SK-N-SH treated with all-trans-retinoic acid at 6 μM for 48 hours (cell line): ENCODE data around the gene NDUFB7.

ENCODE experiments used
- ATAC-seq: fragments of 200-7000 bp; cut with Tn5 transposase; 3 replicates; pipeline ENCODE4 v1.9.1; 2020; ENCODE audit warnings: mild to moderate bottlenecking, moderate library complexity
- BACH2 ChIP-seq: fragments of 250-450 bp; sonication (Bioruptor Pico); IDR thresholded peaks from 2 replicates; pipeline ENCODE4 v1.9.0; 2021; ENCODE audit warnings: mild to moderate bottlenecking, borderline replicate concordance
- CREB5 ChIP-seq: fragments of 250-450 bp; sonication (Bioruptor Pico); IDR thresholded peaks from 2 replicates; pipeline ENCODE4 v1.5.1; 2020; ENCODE audit warnings: low read depth, mild to moderate bottlenecking, moderate library complexity
- CSDC2 ChIP-seq: fragments of 250-450 bp; sonication (Bioruptor Pico); IDR thresholded peaks from 2 replicates; pipeline ENCODE4 v1.5.0; 2020; ENCODE audit warnings: mild to moderate bottlenecking, moderate library complexity
- CSRNP3 ChIP-seq: fragments of 250-450 bp; sonication (Bioruptor Pico); IDR thresholded peaks from 2 replicates; pipeline ENCODE4 v1.5.1; 2021; ENCODE audit warnings: mild to moderate bottlenecking, moderate library complexity
- ESRRG ChIP-seq: fragments of 250-450 bp; sonication (Bioruptor Pico); IDR thresholded peaks from 2 replicates; pipeline ENCODE4 v1.6.1; 2021; ENCODE audit warnings: mild to moderate bottlenecking
- GLIS3 ChIP-seq: fragments of 250-450 bp; sonication (Bioruptor Pico); IDR thresholded peaks from 2 replicates; pipeline ENCODE4 v1.5.0; 2020; ENCODE audit warnings: mild to moderate bottlenecking, moderate library complexity
- ISL1 ChIP-seq: fragments of 250-450 bp; sonication (Bioruptor Pico); IDR thresholded peaks from 2 replicates; pipeline ENCODE4 v2.1.2; 2022; ENCODE audit warnings: mild to moderate bottlenecking, moderate library complexity
- OSR1 ChIP-seq: fragments of 250-450 bp; sonication (Bioruptor Pico); IDR thresholded peaks from 2 replicates; pipeline ENCODE4 v1.8.0; 2022; ENCODE audit warnings: moderate library complexity, mild to moderate bottlenecking, inconsistent platforms
- PATZ1 ChIP-seq: fragments of 250-450 bp; sonication (Bioruptor Pico); IDR thresholded peaks from 2 replicates; pipeline ENCODE4 v1.8.0; 2020; ENCODE audit warnings: mild to moderate bottlenecking, moderate library complexity, borderline replicate concordance
- POU6F1 ChIP-seq: fragments of 250-450 bp; sonication (Bioruptor Pico); IDR thresholded peaks from 2 replicates; pipeline ENCODE4 v1.8.0; 2021; ENCODE audit warnings: low read depth, mild to moderate bottlenecking, moderate library complexity, borderline replicate concordance
- PPARA ChIP-seq: fragments of 250-450 bp; sonication (Bioruptor Pico); IDR thresholded peaks from 2 replicates; pipeline ENCODE4 v1.5.0; 2020; ENCODE audit warnings: mild to moderate bottlenecking, borderline replicate concordance
- TCF4 ChIP-seq: fragments of 250-450 bp; sonication (Bioruptor Pico); IDR thresholded peaks from 2 replicates; pipeline ENCODE4 v1.8.0; 2021; ENCODE audit warnings: mild to moderate bottlenecking, moderate library complexity, borderline replicate concordance
- TOX ChIP-seq: fragments of 250-450 bp; sonication (Bioruptor Pico); IDR thresholded peaks from 2 replicates; pipeline ENCODE4 v1.8.0; 2021; ENCODE audit warnings: mild to moderate bottlenecking, moderate library complexity, borderline replicate concordance
- TSHZ2 ChIP-seq: fragments of 250-450 bp; sonication (Bioruptor Pico); IDR thresholded peaks from 2 replicates; pipeline ENCODE4 v1.5.0; 2020; ENCODE audit warnings: mild to moderate bottlenecking, moderate library complexity
- ZC3H10 ChIP-seq: fragments of 250-450 bp; sonication (Bioruptor Pico); IDR thresholded peaks from 2 replicates; pipeline ENCODE4 v1.5.1; 2021; ENCODE audit warnings: mild to moderate bottlenecking, moderate library complexity
- ZFP3 ChIP-seq: fragments of 250-450 bp; sonication (Bioruptor Pico); IDR thresholded peaks from 2 replicates; pipeline ENCODE4 v1.5.0; 2020; ENCODE audit warnings: mild to moderate bottlenecking, moderate library complexity
- ZFP30 ChIP-seq: fragments of 450-650 bp; formaldehyde crosslinking; IDR thresholded peaks from 2 replicates; pipeline ENCODE4 v1.5.0; 2022; ENCODE audit warnings: mild to moderate bottlenecking, moderate library complexity
- ZNF70 ChIP-seq: fragments of 450-650 bp; formaldehyde crosslinking; IDR thresholded peaks from 2 replicates; pipeline ENCODE4 v1.5.0; 2020; ENCODE audit warnings: mild to moderate bottlenecking, moderate library complexity
- ZNF8 ChIP-seq: fragments of 450-650 bp; formaldehyde crosslinking; IDR thresholded peaks from 2 replicates; pipeline ENCODE4 v1.5.0; 2020; ENCODE audit warnings: mild to moderate bottlenecking, moderate library complexity

The NDUFB7 gene

GRCh38 chr19:14530005-14530348, 41.9 kb downstream of the NDUFB7 start:
- TF ChIP-seq CSDC2 (CRISPR knock-in tag) (no peak), ESRRG (CRISPR knock-in tag) (no peak), BACH2 (CRISPR knock-in tag) (no peak), OSR1 (no peak), CREB5 (CRISPR knock-in tag) (no peak), GLIS3 (CRISPR knock-in tag) (no peak), CSRNP3 (CRISPR knock-in tag) (no peak), ZFP3 (CRISPR knock-in tag) (no peak)
- peak; percentile 2; the same call in 2 of the 3 replicates for ATAC-seq

- no peak for TF ChIP-seq TOX (CRISPR knock-in tag)
- no peak for TF ChIP-seq ESRRG (CRISPR knock-in tag)
- no peak for TF ChIP-seq CSDC2 (CRISPR knock-in tag)
- TF ChIP-seq ZNF70 (CRISPR knock-in tag) = no peak
- no peak for TF ChIP-seq BACH2 (CRISPR knock-in tag)
- TF ChIP-seq PPARA (CRISPR knock-in tag) = no peak
- TF ChIP-seq TCF4 = no peak
- TF ChIP-seq ZNF8 (CRISPR knock-in tag) = no peak
- TF ChIP-seq ZC3H10 = no peak
- no peak for TF ChIP-seq PATZ1 (CRISPR knock-in tag)
- TF ChIP-seq ISL1 = no peak
- TF ChIP-seq, all 23 proteins: peak for 0
- peak; percentile 99 for ATAC-seq
Observed at GRCh38 chr19:14529254-14530004, 42.4 kb downstream of the NDUFB7 start, which contains the start of gene TECR. Gene TECR (plus strand): TSS chr19:14529594. CDS start chr19:14529697, 103 bp downstream.

GRCh38 chr19:14528419-14529253, 43.2 kb downstream of the NDUFB7 start:
- peak; percentile 36 for ATAC-seq
- no peak for TF ChIP-seq ZNF70 (CRISPR knock-in tag)
- TF ChIP-seq TSHZ2 = no peak
- TF ChIP-seq ZC3H10 = no peak

- ATAC-seq = no peak
- no peak for TF ChIP-seq ZC3H10
- no peak for TF ChIP-seq PATZ1 (CRISPR knock-in tag)
- no peak for TF ChIP-seq OSR1
- TF ChIP-seq CSRNP3 (CRISPR knock-in tag) = no peak
- no peak for TF ChIP-seq ZFP30
- TF ChIP-seq CREB5 (CRISPR knock-in tag) = no peak
- TF ChIP-seq POU6F1 (CRISPR knock-in tag) = no peak
- TF ChIP-seq PPARA (CRISPR knock-in tag) = no peak
- no peak for TF ChIP-seq ZNF8 (CRISPR knock-in tag)
- no peak for TF ChIP-seq ISL1
- no peak for TF ChIP-seq BACH2 (CRISPR knock-in tag)
Observed at GRCh38 chr19:14526423-14526822, 45.4 kb downstream of the NDUFB7 start.
